NCI-H446 (cell line): Measurements from ENCODE around the gene TMTC4.
"Not testable (repeated sequence)": the region's sequence is repeated elsewhere in the genome, so short reads cannot be mapped to it uniquely, and the experiment has no call there.

Experiments
- DNase-seq, 2 experiments: peaks; one replicate each; lab custom pipeline; 2025; lab: John Stamatoyannopoulos, UW

The TMTC4 gene

GRCh38 chr13:100674572-100674871, at the start of gene TMTC4:
TMTC4 (minus strand) TSS chr13:100674795; CDS start chr13:100670362, 4,433 bp downstream.
- no peak for DNase-seq

GRCh38 chr13:100722517-100722916, 47.9 kb upstream of the TMTC4 start:
- DNase-seq: no peak

- DNase-seq: peak; percentile 30 to 69
These were observed 47.4 kb upstream of the TMTC4 start for GRCh38 chr13:100721885-100722512.

GRCh38 chr13:100715604-100716003, 41.0 kb upstream of the TMTC4 start:
- DNase-seq: no peak

GRCh38 chr13:100714478-100714877, 39.9 kb upstream of the TMTC4 start:
- DNase-seq: peak in 1 of 2 experiments; percentile 6

- DNase-seq: no peak
These were observed 35.6 kb upstream of the TMTC4 start for GRCh38 chr13:100710176-100710575.

- DNase-seq: no peak
These were observed 33.5 kb upstream of the TMTC4 start for GRCh38 chr13:100707818-100708740.

- not testable (repeated sequence) for DNase-seq
These were observed 23.7 kb upstream of the TMTC4 start for GRCh38 chr13:100698331-100698730.

- DNase-seq: no peak
These were observed 20.8 kb upstream of the TMTC4 start for GRCh38 chr13:100695509-100695773.

- no peak for DNase-seq
These were observed 20.3 kb upstream of the TMTC4 start for GRCh38 chr13:100694722-100695508.

GRCh38 chr13:100689191-100689590, 14.6 kb upstream of the TMTC4 start:
- DNase-seq: no peak

GRCh38 chr13:100680131-100680530, 5.5 kb upstream of the TMTC4 start:
- no peak for DNase-seq

GRCh38 chr13:100677128-100677527, 2.5 kb upstream of the TMTC4 start:
- DNase-seq: not testable (repeated sequence)

GRCh38 chr13:100675661-100676129, 1.1 kb upstream of the TMTC4 start:
- DNase-seq: no peak

GRCh38 chr13:100674872-100675660, 471 bp upstream of the TMTC4 start:
- DNase-seq: peak; percentile 85 to 94

GRCh38 chr13:100673713-100674571, 653 bp downstream of the TMTC4 start:
- peak in 1 of 2 experiments; percentile 63 for DNase-seq

- no peak for DNase-seq
These were observed 1.3 kb downstream of the TMTC4 start for GRCh38 chr13:100673376-100673712.

GRCh38 chr13:100671389-100672182, 3.0 kb downstream of the TMTC4 start:
- no peak for DNase-seq

- DNase-seq: no peak
These were observed 6.2 kb downstream of the TMTC4 start for GRCh38 chr13:100668408-100668807.

- no peak for DNase-seq
These were observed 6.7 kb downstream of the TMTC4 start for GRCh38 chr13:100667894-100668293.
